SK-N-SH (cell line): ENCODE measurements around the gene RNF130. TPM values are rescaled to one million over a fixed set of nuclear protein-coding genes. Genes with fewer than 3 reads are reported as not detected.

Source experiments
- CTCF ChIA-PET: fragments of 300-600, 350-600 bp; formaldehyde crosslinking; extraction: SDS; loops from one replicate; lab custom pipeline; 2021; lab: Yijun Ruan, JAX
- POLR2A ChIA-PET: fragments of 350-600 bp; sonication (Branson Sonifier 250); formaldehyde crosslinking; extraction: SDS; loops from one replicate; lab custom pipeline; 2020; ENCODE audit warnings: antibody characterized with exemption, inconsistent platforms; lab: Yijun Ruan, JAX
- DNase-seq: peaks from one replicate; pipeline ENCODE4 v3.0.0; 2012
- H2AFZ ChIP-seq: fragments of 200-600 bp; sonication (generic); 2 replicates; pipeline ENCODE4 v1.8.1; 2016; ENCODE audit warnings: antibody characterized with exemption, mild to moderate bottlenecking, low read depth
- H3F3A ChIP-seq: fragments of 200-600 bp; sonication (generic); replicated peaks from 2 replicates; pipeline ENCODE3; 2016; ENCODE audit warnings: antibody characterized with exemption, mild to moderate bottlenecking; ENCODE audit not compliant: insufficient read depth
- H3K27ac ChIP-seq, 2 experiments: fragments of 200-500 bp in 1 of 2; fragments of 200-600 bp in 1 of 2; sonication (Bioruptor generic) in 1 of 2; sonication (generic), shearing (Covaris generic) in 1 of 2; 2 replicates each; pipeline versions ENCODE4 v1.5.1 to v1.6.1; 2014 to 2016; ENCODE audit warnings: low read depth in 2 of 2, inconsistent platforms in 1 of 2, low read length in 1 of 2, mild to moderate bottlenecking in 1 of 2, mixed read lengths in 1 of 2
- H3K27me3 ChIP-seq: fragments of 200-600 bp; sonication (generic), shearing (Covaris generic); 2 replicates; pipeline ENCODE4 v1.6.1; 2016; ENCODE audit warnings: mixed run types; ENCODE audit not compliant: insufficient read depth
- H3K36me3 ChIP-seq, 2 experiments: fragments of 200-500 bp in 1 of 2; fragments of 200-600 bp in 1 of 2; sonication (Bioruptor generic) in 1 of 2; sonication (generic) in 1 of 2; replicated peaks in 1 of 2; 2 replicates each; pipeline versions ENCODE3 to v1.5.1; 2014 to 2016; ENCODE audit warnings: low read length in 1 of 2, mild to moderate bottlenecking in 1 of 2; ENCODE audit not compliant: insufficient read depth in 2 of 2, control insufficient read depth in 1 of 2
- H3K4me1 ChIP-seq, 2 experiments: fragments of 200-500 bp in 1 of 2; fragments of 200-600 bp in 1 of 2; sonication (Bioruptor generic) in 1 of 2; sonication (generic), shearing (Covaris generic) in 1 of 2; 2 replicates each; pipeline versions ENCODE4 v1.5.1 to v1.6.1; 2014 to 2016; ENCODE audit warnings: low read depth in 1 of 2, low read length in 1 of 2, mixed run types in 1 of 2; ENCODE audit not compliant: insufficient read depth in 2 of 2, control insufficient read depth in 1 of 2
- H3K4me2 ChIP-seq: fragments of 200-600 bp; sonication (generic), shearing (Covaris generic); 2 replicates; pipeline ENCODE4 v1.6.1; 2017; ENCODE audit warnings: mixed run types
- H3K4me3 ChIP-seq, 2 experiments: fragments of 200-500 bp in 1 of 2; fragments of 200-600 bp in 1 of 2; sonication (Bioruptor generic) in 1 of 2; sonication (generic), shearing (Covaris generic) in 1 of 2; 2 replicates each; pipeline versions ENCODE4 v1.5.1 to v1.8.1; 2014 to 2016; ENCODE audit warnings: low read depth in 2 of 2, inconsistent platforms in 1 of 2, low read length in 1 of 2, mild to moderate bottlenecking in 1 of 2, mixed read lengths in 1 of 2, moderate library complexity in 1 of 2
- H3K79me2 ChIP-seq: fragments of 200-600 bp; sonication (generic); 2 replicates; pipeline ENCODE4 v1.8.1; 2017; ENCODE audit warnings: mild to moderate bottlenecking; ENCODE audit not compliant: insufficient read depth
- H3K9ac ChIP-seq: fragments of 200-600 bp; sonication (generic); 2 replicates; pipeline ENCODE4 v1.6.1; 2017; ENCODE audit warnings: mixed run types
- H3K9me2 ChIP-seq: fragments of 200-600 bp; sonication (generic); 2 replicates; pipeline ENCODE4 v1.6.1; 2017; ENCODE audit warnings: mixed run types
- H3K9me3 ChIP-seq: fragments of 200-600 bp; sonication (generic); 2 replicates; pipeline ENCODE4 v1.6.1; 2017; ENCODE audit warnings: mixed run types, mild to moderate bottlenecking, moderate library complexity
- H4K20me1 ChIP-seq: fragments of 200-600 bp; sonication (generic); 2 replicates; pipeline ENCODE4 v1.6.1; 2017; ENCODE audit warnings: mild to moderate bottlenecking, mixed run types; ENCODE audit not compliant: insufficient read depth
- CHD2 ChIP-seq: fragments of 150-350 bp; IDR thresholded peaks from 2 replicates; pipeline ENCODE4 v1.6.1; 2018; ENCODE audit warnings: low read length; ENCODE audit not compliant: partially characterized antibody
- CTCF ChIP-seq: fragments of 200-600 bp; sonication (generic); IDR thresholded peaks from 2 replicates; pipeline ENCODE4 v1.6.1; 2017; ENCODE audit warnings: antibody characterized with exemption, mild to moderate bottlenecking, moderate library complexity
- EZH2phosphoT487 ChIP-seq: fragments of 200-600 bp; sonication (generic); IDR thresholded peaks from 2 replicates; pipeline ENCODE4 v1.6.1; 2017; ENCODE audit warnings: low read depth, mixed run types, mild to moderate bottlenecking, antibody characterized with exemption, moderate library complexity, borderline replicate concordance
- GABPA ChIP-seq: IDR thresholded peaks from 2 replicates; pipeline ENCODE4 v1.4.0; 2012; ENCODE audit warnings: low read depth, mild to moderate bottlenecking
- GATA2 ChIP-seq: sonication (generic); formaldehyde crosslinking; IDR thresholded peaks from 2 replicates; pipeline ENCODE4 v1.5.0; 2020; ENCODE audit warnings: mild to moderate bottlenecking, missing genetic modification reagents
- JUND ChIP-seq: IDR thresholded peaks from 2 replicates; pipeline ENCODE4 v1.4.0; 2012
- MAX ChIP-seq: IDR thresholded peaks from 2 replicates; pipeline ENCODE4 v1.4.0; 2012; ENCODE audit warnings: low read depth
- MEF2A ChIP-seq: IDR thresholded peaks from 2 replicates; pipeline ENCODE4 v1.4.0; 2012; ENCODE audit warnings: low read depth, borderline replicate concordance
- MXI1 ChIP-seq: IDR thresholded peaks from 2 replicates; pipeline ENCODE4 v1.6.1; 2012; ENCODE audit warnings: mild to moderate bottlenecking, low read depth, low read length, improper control_type of control experiment
- RAD21 ChIP-seq: IDR thresholded peaks from 2 replicates; pipeline ENCODE4 v1.6.1; 2012; ENCODE audit warnings: mild to moderate bottlenecking, low read length
- RCOR1 ChIP-seq: fragments of 150-350 bp; IDR thresholded peaks from 2 replicates; pipeline ENCODE4 v1.6.1; 2017; ENCODE audit warnings: antibody characterized with exemption, low read length
- RFX5 ChIP-seq: IDR thresholded peaks from 2 replicates; pipeline ENCODE4 v1.6.1; 2012; ENCODE audit warnings: mild to moderate bottlenecking, improper control_type of control experiment, low read length
- SIN3A ChIP-seq: IDR thresholded peaks from 2 replicates; pipeline ENCODE4 v1.6.1; 2012; ENCODE audit warnings: low read depth, mild to moderate bottlenecking, low read length, moderate library complexity, borderline replicate concordance
- TAF1 ChIP-seq: IDR thresholded peaks from 2 replicates; pipeline ENCODE4 v1.6.1; 2012; ENCODE audit warnings: low read depth, mild to moderate bottlenecking, low read length, moderate library complexity, borderline replicate concordance
- TEAD4 ChIP-seq: IDR thresholded peaks from 2 replicates; pipeline ENCODE4 v1.4.0; 2012; ENCODE audit warnings: mild to moderate bottlenecking, borderline replicate concordance; ENCODE audit not compliant: insufficient read depth
- USF2 ChIP-seq: fragments of 150-350 bp; IDR thresholded peaks from 2 replicates; pipeline ENCODE4 v1.6.1; 2017; ENCODE audit warnings: antibody characterized with exemption, low read length, low read depth, borderline replicate concordance
- ZBTB33 ChIP-seq: IDR thresholded peaks from 2 replicates; pipeline ENCODE4 v1.4.0; 2012; ENCODE audit warnings: low read depth, borderline replicate concordance
- WGBS: methylation state at CpG from one replicate; pipeline ENCODE4 v1.1.6; 2017; ENCODE audit warnings: low lambda C conversion rate; 5-methylcytosine and 5-hydroxymethylcytosine counted together
- polyA plus RNA-seq, 3 experiments: library from polyadenylated mRNA; depleted of rRNA; stranded (reverse); fragments of >200 nt; gene quantifications; 2 replicates each; pipeline ENCODE4 v1.2.3, GENCODE V29; 2012
- TF ChIP-seq, protein P1 (sequence below): fragments of 150-350 bp; IDR thresholded peaks from 2 replicates; pipeline ENCODE4 v1.6.1; 2016; ENCODE audit warnings: mild to moderate bottlenecking, low read depth, low read length

RNF130 gene
- polyA plus RNA-seq, 1 of the 3 experiments (the other 2 are of a cell fraction), result 41.4 TPM

DNA sequence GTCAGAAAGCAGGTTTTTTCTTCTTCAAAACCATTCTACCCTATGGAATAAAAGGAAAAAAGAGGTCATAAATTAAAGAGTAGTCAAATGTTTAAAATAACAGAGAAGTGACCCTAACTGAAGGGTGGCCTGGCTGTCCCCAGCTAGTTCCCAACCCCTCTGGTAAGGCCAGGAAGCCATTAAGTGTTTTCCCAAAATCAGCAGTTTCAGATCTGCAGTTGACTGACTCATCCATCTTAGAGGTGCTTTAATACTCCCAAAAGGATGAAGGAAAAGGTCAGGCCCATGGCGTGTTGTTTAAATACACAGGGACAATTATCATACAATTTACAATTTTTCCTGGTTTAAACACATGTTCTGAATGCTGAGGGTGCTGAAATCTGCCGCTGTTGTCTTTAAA, 115.9 kb downstream of the RNF130 start:
- Histone ChIP-seq H3F3A (no peaks in the 10 kb centered on the region), H3K9me3 (no peaks in the 10 kb centered on the region), H4K20me1 (no peaks in the 10 kb centered on the region), H3K9ac (no peak overlapping the region), H3K9me2 (no peaks in the 10 kb centered on the region), H3K4me3 (no peak overlapping the region), H2AFZ (no peak overlapping the region), H3K36me3 (peaks cover under 1 to 7% of the 10 kb centered on the region in 2 experiments), H3K79me2 (no peaks in the 10 kb centered on the region), H3K4me1 (no peaks in the 10 kb centered on the region), H3K27ac (no peak overlapping the region), H3K27me3 (no peaks in the 10 kb centered on the region), H3K4me2 (no peak overlapping the region)
- ChIA-PET POLR2A (no interaction called here), CTCF (interaction anchor here (1.7 kb wide), 1 partner anchor 85 kb away, joined by 3 read pairs; no protein-coding TSS in a partner anchor)
- TF ChIP-seq USF2 (no peak), RAD21 (no peak), SIN3A (no peak), GATA2 (CRISPR knock-in tag) (no peak), CTCF (no peak), MAX (no peak), TAF1 (no peak), TEAD4 (no peak), RFX5 (no peak), GABPA (no peak), EZH2phosphoT487 (no peak), JUND (no peak), RCOR1 (no peak), MXI1 (no peak), MEF2A (no peak), CHD2 (no peak), ZBTB33 (no peak)
- TF ChIP-seq, protein P1, sequence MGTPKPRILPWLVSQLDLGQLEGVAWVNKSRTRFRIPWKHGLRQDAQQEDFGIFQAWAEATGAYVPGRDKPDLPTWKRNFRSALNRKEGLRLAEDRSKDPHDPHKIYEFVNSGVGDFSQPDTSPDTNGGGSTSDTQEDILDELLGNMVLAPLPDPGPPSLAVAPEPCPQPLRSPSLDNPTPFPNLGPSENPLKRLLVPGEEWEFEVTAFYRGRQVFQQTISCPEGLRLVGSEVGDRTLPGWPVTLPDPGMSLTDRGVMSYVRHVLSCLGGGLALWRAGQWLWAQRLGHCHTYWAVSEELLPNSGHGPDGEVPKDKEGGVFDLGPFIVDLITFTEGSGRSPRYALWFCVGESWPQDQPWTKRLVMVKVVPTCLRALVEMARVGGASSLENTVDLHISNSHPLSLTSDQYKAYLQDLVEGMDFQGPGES, result no peak
- no peak for DNase-seq
- WGBS, result 86% methylated on average over 2 of the region's 2 CpGs
